ENCODE results near the gene CXCL8.
"Not testable (repeated sequence)": the region's sequence is repeated elsewhere in the genome, so short reads cannot be mapped to it uniquely, and the experiment has no call there.

The CXCL8 gene

GRCh38 chr4:73743795-73744194 lies 3.4 kb downstream of the CXCL8 start:
- DNase-seq (ENCODE audit: low spot score): no peak

- DNase-seq (ENCODE audit: low spot score): no peak
These were observed 3.8 kb downstream of the CXCL8 start for GRCh38 chr4:73744203-73744602.

- DNase-seq (ENCODE audit: low spot score): no peak
These were observed 10.4 kb downstream of the CXCL8 start for GRCh38 chr4:73750730-73751129.

- DNase-seq (ENCODE audit: low spot score): no peak
These were observed 10.8 kb downstream of the CXCL8 start for GRCh38 chr4:73751166-73751565.

- no peak for DNase-seq (ENCODE audit: low spot score)
These were observed 11.5 kb downstream of the CXCL8 start for GRCh38 chr4:73751830-73752229.

- no peak for DNase-seq (ENCODE audit: low spot score)
These were observed 12.1 kb downstream of the CXCL8 start for GRCh38 chr4:73752424-73752823.

- no peak for DNase-seq (ENCODE audit: low spot score)
These were observed 12.8 kb downstream of the CXCL8 start for GRCh38 chr4:73753215-73753614.

GRCh38 chr4:73754934-73755333 lies 14.6 kb downstream of the CXCL8 start:
- no peak for DNase-seq (ENCODE audit: low spot score)

GRCh38 chr4:73759357-73759756 lies 19.0 kb downstream of the CXCL8 start:
- no peak for DNase-seq (ENCODE audit: low spot score)

- DNase-seq (ENCODE audit: low spot score): peak; percentile 57
These were observed 21.5 kb downstream of the CXCL8 start for GRCh38 chr4:73761856-73762255.

- no peak for DNase-seq (ENCODE audit: low spot score)
These were observed 22.0 kb downstream of the CXCL8 start for GRCh38 chr4:73762409-73762808.

GRCh38 chr4:73763877-73764276 lies 23.5 kb downstream of the CXCL8 start:
- DNase-seq (ENCODE audit: low spot score): no peak

- no peak for DNase-seq (ENCODE audit: low spot score)
These were observed 24.1 kb downstream of the CXCL8 start for GRCh38 chr4:73764513-73764912.

- DNase-seq (ENCODE audit: low spot score): no peak
These were observed 24.9 kb downstream of the CXCL8 start for GRCh38 chr4:73765296-73765695.

GRCh38 chr4:73770917-73771316 lies 30.5 kb downstream of the CXCL8 start:
- DNase-seq (ENCODE audit: low spot score): no peak

GRCh38 chr4:73772363-73772762 lies 32.0 kb downstream of the CXCL8 start:
- DNase-seq (ENCODE audit: low spot score): no peak

- DNase-seq (ENCODE audit: low spot score): not testable (repeated sequence)
These were observed 34.0 kb downstream of the CXCL8 start for GRCh38 chr4:73774406-73774805.

- peak; percentile 28 for DNase-seq (ENCODE audit: low spot score)
These were observed 36.0 kb downstream of the CXCL8 start for GRCh38 chr4:73776321-73776729.

GRCh38 chr4:73777612-73778011 lies 37.2 kb downstream of the CXCL8 start:
- no peak for DNase-seq (ENCODE audit: low spot score)

GRCh38 chr4:73780243-73780642 lies 39.9 kb downstream of the CXCL8 start:
- DNase-seq (ENCODE audit: low spot score): no peak

GRCh38 chr4:73780834-73781233 lies 40.5 kb downstream of the CXCL8 start:
- DNase-seq (ENCODE audit: low spot score): no peak

GRCh38 chr4:73788411-73788810 lies 48.0 kb downstream of the CXCL8 start:
- DNase-seq (ENCODE audit: low spot score): no peak

Data from COLO829 (cell line).